OCI-LY3 (cell line): ENCODE measurements around the gene MANEAL.

ENCODE experiments used
- CTCF ChIP-seq: fragments of 200-600, 300-600 bp; sonication (generic); IDR thresholded peaks from 2 replicates; pipeline ENCODE4 v1.5.1; 2014; ENCODE audit warnings: antibody characterized with exemption, low read length, low read depth
- EZH2phosphoT487 ChIP-seq: fragments of 200-600 bp; shearing (Covaris generic); IDR thresholded peaks from 2 replicates; pipeline ENCODE4 v1.6.1; 2018; ENCODE audit warnings: antibody characterized with exemption, mixed run types, low read depth

- TF ChIP-seq CTCF (no peak), EZH2phosphoT487 (no peak)
Observed at GRCh38 chr1:37761416-37762095, 32.1 kb upstream of the MANEAL start.
